Measurements from ENCODE around the gene ANXA4. TPM values are rescaled to one million over a fixed set of nuclear protein-coding genes. Genes with fewer than 3 reads are reported as not detected.
A peak's percentile ranks its signal among the peaks of the same experiment; 100 is the strongest.

The ANXA4 gene
- total RNA-seq, 1 experiment from 2014 or later: 183 TPM

DNA sequence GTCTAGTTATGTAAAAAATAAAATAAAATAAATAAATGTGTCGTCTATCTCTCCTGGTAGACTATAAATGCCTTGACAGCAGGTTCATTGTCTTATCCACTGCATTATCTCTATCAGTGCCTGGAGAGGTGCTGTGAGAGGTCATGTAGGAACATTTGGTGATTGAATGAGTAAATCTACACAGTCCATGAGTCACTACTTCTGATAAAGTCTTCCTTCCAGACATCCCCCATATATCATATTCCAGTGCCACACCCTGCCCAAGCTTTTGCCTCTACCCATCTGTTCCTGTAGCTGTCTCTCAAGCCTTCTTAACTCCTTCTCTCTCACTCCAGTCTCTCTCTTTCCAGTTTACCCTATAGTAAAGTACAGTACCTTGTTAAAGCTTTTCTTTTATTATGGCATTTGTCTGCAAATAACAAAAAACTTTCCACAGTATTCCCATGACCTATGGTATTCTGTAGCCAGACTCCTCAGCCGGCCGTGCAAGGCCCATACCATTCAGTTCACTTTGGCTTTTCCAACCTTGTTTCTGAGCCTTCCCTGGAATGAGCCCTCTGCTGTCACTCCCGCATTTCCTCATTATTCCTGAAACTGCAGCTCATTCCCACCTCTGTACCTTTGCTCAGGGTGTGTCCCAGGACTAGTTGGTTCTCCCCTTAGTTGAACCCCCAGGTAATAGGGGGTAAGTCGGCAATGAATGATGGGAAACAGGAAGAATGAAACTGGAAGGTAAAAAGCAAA is 37.5 kb downstream of the ANXA4 start:
- Histone ChIP-seq H3K9me3 (ENCODE audit: control insufficient read depth, insufficient read depth, low read depth, low read length) (no peaks in the 10 kb centered on the region), H3K36me3 (ENCODE audit: control insufficient read depth, insufficient read depth, low read length) (peaks cover 3% of the 10 kb centered on the region; the same call in 1 of the 2 replicates), H3K4me3 (ENCODE audit: low read depth in 2 of 2, low read length in 2 of 2) (no peak overlapping the region), H3K27me3 (ENCODE audit: control insufficient read depth, insufficient read depth, low read length) (no peaks in the 10 kb centered on the region), H3K27ac (ENCODE audit: low read length) (no peak overlapping the region), H3K4me1 (ENCODE audit: control insufficient read depth, insufficient read depth, low read length) (no peaks in the 10 kb centered on the region; the same call in 1 of the 2 replicates)
- in situ Hi-C loops (cut with HindIII; ENCODE audit: low pct_unique_long_range_greater_than_20kb, low sequenced_read_pairs) (no loop called here), intact Hi-C loops (cut with micrococcal nuclease; ENCODE audit: unreplicated experiment) (no loop called here)
- no peak for DNase-seq (ENCODE audit: low read depth, low spot score)
- ChIA-PET CTCF (interaction anchor here (1.3 kb wide), 1 partner anchor 55 kb away, joined by 3 read pairs; no protein-coding TSS in a partner anchor), POLR2A (no interaction called here)
- no TSS peak for BruUV-seq (replicated peaks)
- peak; percentile 56 for ATAC-seq
- no peak for TF ChIP-seq POLR2AphosphoS5 (IDR thresholded peaks at IDR 0.05; ENCODE audit: low read depth, low read length)
- no peak for TF ChIP-seq SIN3A (IDR thresholded peaks at IDR 0.05; ENCODE audit: borderline replicate concordance, insufficient read depth, low read depth, low read length)
- TF ChIP-seq TCF7L2 (IDR thresholded peaks at IDR 0.05; ENCODE audit: low read depth, low read length): no peak
- TF ChIP-seq, protein P1, sequence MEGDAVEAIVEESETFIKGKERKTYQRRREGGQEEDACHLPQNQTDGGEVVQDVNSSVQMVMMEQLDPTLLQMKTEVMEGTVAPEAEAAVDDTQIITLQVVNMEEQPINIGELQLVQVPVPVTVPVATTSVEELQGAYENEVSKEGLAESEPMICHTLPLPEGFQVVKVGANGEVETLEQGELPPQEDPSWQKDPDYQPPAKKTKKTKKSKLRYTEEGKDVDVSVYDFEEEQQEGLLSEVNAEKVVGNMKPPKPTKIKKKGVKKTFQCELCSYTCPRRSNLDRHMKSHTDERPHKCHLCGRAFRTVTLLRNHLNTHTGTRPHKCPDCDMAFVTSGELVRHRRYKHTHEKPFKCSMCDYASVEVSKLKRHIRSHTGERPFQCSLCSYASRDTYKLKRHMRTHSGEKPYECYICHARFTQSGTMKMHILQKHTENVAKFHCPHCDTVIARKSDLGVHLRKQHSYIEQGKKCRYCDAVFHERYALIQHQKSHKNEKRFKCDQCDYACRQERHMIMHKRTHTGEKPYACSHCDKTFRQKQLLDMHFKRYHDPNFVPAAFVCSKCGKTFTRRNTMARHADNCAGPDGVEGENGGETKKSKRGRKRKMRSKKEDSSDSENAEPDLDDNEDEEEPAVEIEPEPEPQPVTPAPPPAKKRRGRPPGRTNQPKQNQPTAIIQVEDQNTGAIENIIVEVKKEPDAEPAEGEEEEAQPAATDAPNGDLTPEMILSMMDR (IDR thresholded peaks at IDR 0.05): no peak
- TF ChIP-seq, protein P2, sequence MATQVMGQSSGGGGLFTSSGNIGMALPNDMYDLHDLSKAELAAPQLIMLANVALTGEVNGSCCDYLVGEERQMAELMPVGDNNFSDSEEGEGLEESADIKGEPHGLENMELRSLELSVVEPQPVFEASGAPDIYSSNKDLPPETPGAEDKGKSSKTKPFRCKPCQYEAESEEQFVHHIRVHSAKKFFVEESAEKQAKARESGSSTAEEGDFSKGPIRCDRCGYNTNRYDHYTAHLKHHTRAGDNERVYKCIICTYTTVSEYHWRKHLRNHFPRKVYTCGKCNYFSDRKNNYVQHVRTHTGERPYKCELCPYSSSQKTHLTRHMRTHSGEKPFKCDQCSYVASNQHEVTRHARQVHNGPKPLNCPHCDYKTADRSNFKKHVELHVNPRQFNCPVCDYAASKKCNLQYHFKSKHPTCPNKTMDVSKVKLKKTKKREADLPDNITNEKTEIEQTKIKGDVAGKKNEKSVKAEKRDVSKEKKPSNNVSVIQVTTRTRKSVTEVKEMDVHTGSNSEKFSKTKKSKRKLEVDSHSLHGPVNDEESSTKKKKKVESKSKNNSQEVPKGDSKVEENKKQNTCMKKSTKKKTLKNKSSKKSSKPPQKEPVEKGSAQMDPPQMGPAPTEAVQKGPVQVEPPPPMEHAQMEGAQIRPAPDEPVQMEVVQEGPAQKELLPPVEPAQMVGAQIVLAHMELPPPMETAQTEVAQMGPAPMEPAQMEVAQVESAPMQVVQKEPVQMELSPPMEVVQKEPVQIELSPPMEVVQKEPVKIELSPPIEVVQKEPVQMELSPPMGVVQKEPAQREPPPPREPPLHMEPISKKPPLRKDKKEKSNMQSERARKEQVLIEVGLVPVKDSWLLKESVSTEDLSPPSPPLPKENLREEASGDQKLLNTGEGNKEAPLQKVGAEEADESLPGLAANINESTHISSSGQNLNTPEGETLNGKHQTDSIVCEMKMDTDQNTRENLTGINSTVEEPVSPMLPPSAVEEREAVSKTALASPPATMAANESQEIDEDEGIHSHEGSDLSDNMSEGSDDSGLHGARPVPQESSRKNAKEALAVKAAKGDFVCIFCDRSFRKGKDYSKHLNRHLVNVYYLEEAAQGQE (IDR thresholded peaks at IDR 0.05; ENCODE audit: insufficient read depth in 1 of 2, low read depth in 2 of 2, low read length in 1 of 2): no peak

DNA sequence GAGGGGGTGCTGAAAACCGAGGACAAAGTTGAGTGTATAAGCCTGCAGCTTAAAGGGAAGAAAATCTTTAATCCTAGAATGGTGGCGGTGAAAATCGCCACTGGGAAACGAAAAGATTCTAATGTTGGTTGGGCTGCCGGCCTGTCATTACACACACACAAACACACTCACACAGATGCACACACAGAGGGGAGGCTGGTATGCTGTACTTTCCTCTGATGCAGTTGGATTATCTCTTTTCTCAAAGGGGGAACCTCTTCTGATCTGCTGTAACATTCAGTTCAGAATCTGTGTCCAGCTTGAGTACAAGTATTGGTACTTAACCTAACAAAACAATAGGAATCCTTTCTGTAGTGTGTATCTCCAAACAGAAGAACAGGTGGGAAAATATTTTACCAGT is 39.0 kb downstream of the ANXA4 start:
- POLR2A ChIA-PET: no interaction called here
- no peak overlapping the region for H3K27ac ChIP-seq (ENCODE audit: low read length)
- no peak for DNase-seq (ENCODE audit: low read depth, low spot score)
- intact Hi-C loops (cut with micrococcal nuclease; ENCODE audit: unreplicated experiment) (no loop called here), in situ Hi-C loops (cut with HindIII; ENCODE audit: low pct_unique_long_range_greater_than_20kb, low sequenced_read_pairs) (no loop called here)
- CTCF ChIA-PET: no interaction called here
- TF ChIP-seq POLR2AphosphoS5 (IDR thresholded peaks at IDR 0.05; ENCODE audit: low read depth, low read length): no peak
- TF ChIP-seq, protein P1 (IDR thresholded peaks at IDR 0.05): no peak
- no peak for TF ChIP-seq SIN3A (IDR thresholded peaks at IDR 0.05; ENCODE audit: borderline replicate concordance, insufficient read depth, low read depth, low read length)
- TF ChIP-seq, protein P2 (IDR thresholded peaks at IDR 0.05; ENCODE audit: insufficient read depth in 1 of 2, low read depth in 2 of 2, low read length in 1 of 2): no peak
- TF ChIP-seq TCF7L2 (IDR thresholded peaks at IDR 0.05; ENCODE audit: low read depth, low read length): no peak
- no peak overlapping the region for H3K4me3 ChIP-seq (ENCODE audit: low read depth in 2 of 2, low read length in 2 of 2)
- BruUV-seq (replicated peaks): no TSS peak
- no peaks in the 10 kb centered on the region; the same call in 1 of the 2 replicates for H3K4me1 ChIP-seq (ENCODE audit: control insufficient read depth, insufficient read depth, low read length)
- H3K36me3 ChIP-seq (ENCODE audit: control insufficient read depth, insufficient read depth, low read length): peaks cover 3% of the 10 kb centered on the region; the same call in 1 of the 2 replicates
- no peak for ATAC-seq
- H3K27me3 ChIP-seq (ENCODE audit: control insufficient read depth, insufficient read depth, low read length): no peaks in the 10 kb centered on the region
- H3K9me3 ChIP-seq (ENCODE audit: control insufficient read depth, insufficient read depth, low read depth, low read length): no peaks in the 10 kb centered on the region

All from Panc1 (cell line).